ENCODE data around the gene C10orf90. TPM values are rescaled to one million over a fixed set of nuclear protein-coding genes. Genes with fewer than 3 reads are reported as not detected.

C10orf90 gene
- total RNA-seq, 6 donors from 2014 or later = 1.0 TPM; not detected in 5

- no peak for DNase-seq
- no peak for ATAC-seq (ENCODE audit: low FRiP score in 2 of 2)
- no peak overlapping the region for H3K4me3 ChIP-seq
- no peaks in the 10 kb centered on the region for H3K4me1 ChIP-seq
- TF ChIP-seq EP300 (IDR thresholded peaks at IDR 0.05) = no peak
- no peak for TF ChIP-seq POLR2A (IDR thresholded peaks at IDR 0.05)
- no peak for TF ChIP-seq CTCF (IDR thresholded peaks at IDR 0.05)
- no peak for TF ChIP-seq POLR2AphosphoS5 (IDR thresholded peaks at IDR 0.05)
- no peaks in the 10 kb centered on the region for H3K27me3 ChIP-seq
- H3K36me3 ChIP-seq = no peaks in the 10 kb centered on the region
- no peak overlapping the region for H3K27ac ChIP-seq
- WGBS, 2 donors = 67 to 71% methylated on average over 10 to 11 of the region's 11 CpGs
- H3K9me3 ChIP-seq = no peaks in the 10 kb centered on the region
Observed at GRCh38 chr10:126476246-126476645, 194.2 kb downstream of the C10orf90 start.

GRCh38 chr10:126475074-126475691 is 195.3 kb downstream of the C10orf90 start:
- TF ChIP-seq POLR2A (IDR thresholded peaks at IDR 0.05) (no peak), POLR2AphosphoS5 (IDR thresholded peaks at IDR 0.05) (no peak), EP300 (IDR thresholded peaks at IDR 0.05) (no peak), CTCF (IDR thresholded peaks at IDR 0.05) (no peak)
- DNase-seq = no peak
- no peaks in the 10 kb centered on the region for H3K27me3 ChIP-seq
- no peak overlapping the region for H3K4me3 ChIP-seq
- H3K27ac ChIP-seq = no peak overlapping the region
- 77 to 84% methylated on average over 6 of the region's 6 CpGs for WGBS, 2 donors
- H3K36me3 ChIP-seq = no peaks in the 10 kb centered on the region
- H3K9me3 ChIP-seq = no peaks in the 10 kb centered on the region
- H3K4me1 ChIP-seq = no peaks in the 10 kb centered on the region
- ATAC-seq (ENCODE audit: low FRiP score in 2 of 2) = no peak

GRCh38 chr10:126474031-126474430 is 196.5 kb downstream of the C10orf90 start:
- no peaks in the 10 kb centered on the region for H3K9me3 ChIP-seq
- no peak overlapping the region for H3K4me3 ChIP-seq
- no peak overlapping the region for H3K27ac ChIP-seq
- no peaks in the 10 kb centered on the region for H3K36me3 ChIP-seq
- no peaks in the 10 kb centered on the region for H3K27me3 ChIP-seq
- DNase-seq (no peak), ATAC-seq (ENCODE audit: low FRiP score in 2 of 2) (no peak)
- TF ChIP-seq POLR2AphosphoS5 (IDR thresholded peaks at IDR 0.05) = no peak
- no peak for TF ChIP-seq CTCF (IDR thresholded peaks at IDR 0.05)
- no peak for TF ChIP-seq POLR2A (IDR thresholded peaks at IDR 0.05)
- TF ChIP-seq EP300 (IDR thresholded peaks at IDR 0.05) = no peak
- WGBS, 2 donors = 94 to 96% methylated on average over 4 to 6 of the region's 6 CpGs
- no peaks in the 10 kb centered on the region for H3K4me1 ChIP-seq

- no peak overlapping the region for H3K4me3 ChIP-seq
- DNase-seq = no peak
Observed at GRCh38 chr10:126470991-126471390, 199.5 kb downstream of the C10orf90 start.

More at GRCh38 chr10:126470991-126471390, 199.5 kb downstream of the C10orf90 start:
- Histone ChIP-seq H3K27ac (no peak overlapping the region), H3K4me1 (no peaks in the 10 kb centered on the region), H3K36me3 (no peaks in the 10 kb centered on the region), H3K27me3 (no peaks in the 10 kb centered on the region), H3K9me3 (no peaks in the 10 kb centered on the region)
- no peak for ATAC-seq (ENCODE audit: low FRiP score in 2 of 2)
- WGBS, 2 donors = 69 to 74% methylated on average over 8 of the region's 8 CpGs
- TF ChIP-seq CTCF (IDR thresholded peaks at IDR 0.05) (no peak), POLR2A (IDR thresholded peaks at IDR 0.05) (no peak), POLR2AphosphoS5 (IDR thresholded peaks at IDR 0.05) (no peak), EP300 (IDR thresholded peaks at IDR 0.05) (no peak)
